PFSK-1 (cell line): ENCODE data around the gene KCNK17.

Source experiments
- FOXP2 ChIP-seq: optimal IDR thresholded peaks from 2 replicates; pipeline ENCODE3; 2011; ENCODE audit warnings: borderline replicate concordance, control low read depth, inconsistent platforms; ENCODE audit not compliant: insufficient read depth; ENCODE audit errors: extremely low read length, extremely low read depth
- POLR2AphosphoS5 ChIP-seq: IDR thresholded peaks from 2 replicates; pipeline ENCODE4 v1.6.1; 2012; ENCODE audit warnings: low read depth, mild to moderate bottlenecking, control low read depth, low read length, moderate library complexity
- SIN3A ChIP-seq: IDR thresholded peaks from 2 replicates; pipeline ENCODE4 v1.6.1; 2012; ENCODE audit warnings: mild to moderate bottlenecking, low read length, moderate library complexity, borderline replicate concordance; ENCODE audit not compliant: insufficient read depth
- TAF1 ChIP-seq: IDR thresholded peaks from 2 replicates; pipeline ENCODE4 v1.6.1; 2012; ENCODE audit warnings: low read length, control low read depth, borderline replicate concordance; ENCODE audit not compliant: insufficient read depth
- TF ChIP-seq, protein P1 (sequence below), 2 experiments: IDR thresholded peaks; 2 replicates each; pipeline versions ENCODE4 v1.6.1 to v1.8.0; 2011 to 2012; ENCODE audit warnings: low read depth in 2 of 2, low read length in 2 of 2, control low read depth in 1 of 2, inconsistent platforms in 1 of 2, mild to moderate bottlenecking in 1 of 2, moderate library complexity in 1 of 2; ENCODE audit not compliant: insufficient read depth in 1 of 2

DNA sequence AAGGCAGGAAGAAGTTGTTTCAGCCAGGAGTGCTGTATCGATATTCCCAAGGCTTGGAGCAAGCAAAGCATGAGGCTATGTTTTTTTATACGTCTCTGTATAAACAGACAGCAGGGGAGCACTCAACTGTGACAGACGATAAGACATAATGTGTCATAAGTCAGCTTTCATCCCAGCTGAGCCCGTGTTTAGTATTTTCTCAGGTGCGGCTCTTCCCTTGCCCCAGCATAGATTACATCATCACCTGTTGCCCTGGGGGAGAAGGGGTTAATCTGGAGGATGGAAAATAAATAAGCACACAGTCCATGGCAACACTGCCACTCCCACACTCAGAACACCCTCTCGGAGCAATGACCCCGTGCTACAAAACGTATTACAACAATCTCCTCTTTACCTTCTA is 62.8 kb downstream of the KCNK17 start:
- TF ChIP-seq, protein P1, sequence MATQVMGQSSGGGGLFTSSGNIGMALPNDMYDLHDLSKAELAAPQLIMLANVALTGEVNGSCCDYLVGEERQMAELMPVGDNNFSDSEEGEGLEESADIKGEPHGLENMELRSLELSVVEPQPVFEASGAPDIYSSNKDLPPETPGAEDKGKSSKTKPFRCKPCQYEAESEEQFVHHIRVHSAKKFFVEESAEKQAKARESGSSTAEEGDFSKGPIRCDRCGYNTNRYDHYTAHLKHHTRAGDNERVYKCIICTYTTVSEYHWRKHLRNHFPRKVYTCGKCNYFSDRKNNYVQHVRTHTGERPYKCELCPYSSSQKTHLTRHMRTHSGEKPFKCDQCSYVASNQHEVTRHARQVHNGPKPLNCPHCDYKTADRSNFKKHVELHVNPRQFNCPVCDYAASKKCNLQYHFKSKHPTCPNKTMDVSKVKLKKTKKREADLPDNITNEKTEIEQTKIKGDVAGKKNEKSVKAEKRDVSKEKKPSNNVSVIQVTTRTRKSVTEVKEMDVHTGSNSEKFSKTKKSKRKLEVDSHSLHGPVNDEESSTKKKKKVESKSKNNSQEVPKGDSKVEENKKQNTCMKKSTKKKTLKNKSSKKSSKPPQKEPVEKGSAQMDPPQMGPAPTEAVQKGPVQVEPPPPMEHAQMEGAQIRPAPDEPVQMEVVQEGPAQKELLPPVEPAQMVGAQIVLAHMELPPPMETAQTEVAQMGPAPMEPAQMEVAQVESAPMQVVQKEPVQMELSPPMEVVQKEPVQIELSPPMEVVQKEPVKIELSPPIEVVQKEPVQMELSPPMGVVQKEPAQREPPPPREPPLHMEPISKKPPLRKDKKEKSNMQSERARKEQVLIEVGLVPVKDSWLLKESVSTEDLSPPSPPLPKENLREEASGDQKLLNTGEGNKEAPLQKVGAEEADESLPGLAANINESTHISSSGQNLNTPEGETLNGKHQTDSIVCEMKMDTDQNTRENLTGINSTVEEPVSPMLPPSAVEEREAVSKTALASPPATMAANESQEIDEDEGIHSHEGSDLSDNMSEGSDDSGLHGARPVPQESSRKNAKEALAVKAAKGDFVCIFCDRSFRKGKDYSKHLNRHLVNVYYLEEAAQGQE (IDR thresholded peaks at IDR 0.05; ENCODE audit: insufficient read depth in 1 of 2, low read depth in 2 of 2, low read length in 2 of 2): peak in 1 of 2 experiments; percentile 57; a peak in 1 of 4 replicates
- TF ChIP-seq POLR2AphosphoS5 (no peak; the same call in 1 of the 2 replicates), TAF1 (no peak), SIN3A (peak; percentile 38; the same call in 1 of the 2 replicates), FOXP2 (no peak)
